ENCODE measurements around the gene SLC25A21.

SLC25A21 gene

DNA sequence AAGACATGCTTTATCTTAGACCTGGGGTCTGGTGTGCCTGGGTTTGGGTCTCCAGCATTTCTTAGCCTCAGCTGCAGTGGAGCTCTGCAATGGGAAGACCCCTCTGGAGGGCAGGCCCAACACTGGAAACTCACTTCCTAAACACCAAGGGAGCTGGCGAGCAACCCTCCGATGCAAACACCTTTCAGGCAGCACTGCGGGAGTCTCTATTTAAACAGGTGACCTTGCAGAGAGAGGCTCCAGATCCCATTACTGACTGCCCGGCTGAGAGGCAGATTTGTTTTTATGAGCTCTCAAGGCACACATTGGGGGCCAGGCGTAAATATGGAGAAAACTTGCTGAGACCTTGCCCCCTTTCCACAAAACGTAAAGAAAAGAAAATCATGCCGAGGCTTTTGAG is 315.3 kb downstream of the SLC25A21 start:
- no peak for DNase-seq

DNA sequence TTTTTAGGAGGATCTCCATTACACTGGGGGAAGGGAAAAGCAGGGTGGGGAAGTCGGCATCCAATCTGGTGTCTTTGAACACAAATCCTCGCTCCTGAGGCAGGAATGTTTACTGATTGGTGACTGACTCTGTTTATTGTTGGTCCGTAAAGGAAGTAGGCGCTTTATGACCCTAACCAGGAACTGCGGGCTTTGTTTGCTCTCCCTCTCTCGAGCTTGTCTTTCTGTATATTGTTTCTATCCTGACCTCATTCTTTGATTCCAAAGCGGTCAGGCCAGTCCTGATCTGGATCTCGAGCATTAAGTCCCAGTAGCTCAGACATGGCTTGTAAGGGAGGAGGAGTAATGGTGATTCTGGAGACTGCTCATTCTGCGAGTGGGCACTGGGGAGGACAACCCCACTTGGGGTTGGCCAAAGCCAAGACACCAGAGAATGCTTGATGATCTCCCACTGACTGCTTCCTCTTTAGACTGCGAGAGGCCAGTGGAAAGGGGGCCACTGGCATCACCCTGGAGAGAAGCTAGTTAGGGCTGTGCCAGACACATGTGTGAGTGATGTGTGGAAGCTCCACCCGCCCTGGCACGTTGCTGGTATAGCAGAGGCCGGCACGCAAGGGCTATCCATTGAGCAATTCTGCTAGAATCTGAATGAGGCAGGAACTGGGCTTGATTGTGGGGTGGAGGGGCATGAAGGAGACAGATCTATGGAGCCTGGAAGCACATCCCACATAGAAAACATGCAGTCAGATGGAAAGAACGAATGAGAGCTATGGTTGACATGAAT is 316.1 kb downstream of the SLC25A21 start:
- DNase-seq, result no peak

DNA sequence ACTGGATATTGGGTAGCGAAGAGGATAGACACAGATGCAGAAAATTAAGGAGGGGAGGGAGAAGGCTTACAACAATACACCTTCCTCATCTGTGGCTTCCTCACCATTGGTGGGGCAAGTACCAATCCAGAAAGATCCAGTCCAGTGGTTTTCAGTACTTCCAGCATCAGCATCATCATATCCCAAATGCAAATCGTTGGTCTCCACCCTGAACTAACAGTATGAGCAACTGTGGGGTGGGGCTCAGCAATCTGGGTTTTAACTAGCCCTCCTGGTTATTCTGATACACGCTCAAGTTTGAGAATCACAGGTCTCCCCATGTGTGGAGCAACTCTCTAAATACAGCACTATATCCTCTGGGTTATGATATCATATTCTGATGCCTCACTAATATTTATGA is 317.0 kb downstream of the SLC25A21 start:
- no peak for DNase-seq

DNA sequence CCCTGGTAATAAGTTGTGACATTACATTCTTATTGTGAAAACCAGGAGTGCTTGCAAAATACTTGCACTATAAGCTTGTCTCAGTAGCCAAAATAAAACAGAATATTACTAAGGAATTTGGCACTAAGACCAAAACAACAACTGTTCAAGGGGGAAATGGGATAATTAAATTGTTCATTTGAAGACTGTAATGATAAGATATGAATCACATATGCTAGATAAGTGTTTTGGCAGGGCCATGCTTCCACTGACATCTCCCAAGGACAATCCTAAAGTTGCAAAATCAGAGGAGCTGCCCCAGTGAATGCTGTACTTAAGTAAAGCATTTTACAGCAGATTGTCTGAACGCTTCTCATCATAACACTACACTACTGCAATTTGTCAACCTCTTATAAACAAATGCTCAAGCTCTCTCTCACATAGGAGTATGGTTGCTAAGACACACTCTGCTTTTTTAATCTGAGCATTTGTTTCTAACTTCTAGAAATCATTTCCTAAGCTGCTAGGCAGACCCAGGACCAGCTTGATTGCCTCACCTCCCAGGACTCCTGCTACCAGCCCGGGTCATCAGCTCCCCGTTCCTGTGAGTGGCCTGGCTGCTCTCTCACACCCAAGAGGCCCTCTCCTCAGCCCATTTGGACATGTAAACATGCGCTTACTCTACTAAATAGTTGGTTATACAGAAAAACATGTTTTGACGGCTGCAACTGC is 319.3 kb downstream of the SLC25A21 start:
- DNase-seq, result no peak

DNA sequence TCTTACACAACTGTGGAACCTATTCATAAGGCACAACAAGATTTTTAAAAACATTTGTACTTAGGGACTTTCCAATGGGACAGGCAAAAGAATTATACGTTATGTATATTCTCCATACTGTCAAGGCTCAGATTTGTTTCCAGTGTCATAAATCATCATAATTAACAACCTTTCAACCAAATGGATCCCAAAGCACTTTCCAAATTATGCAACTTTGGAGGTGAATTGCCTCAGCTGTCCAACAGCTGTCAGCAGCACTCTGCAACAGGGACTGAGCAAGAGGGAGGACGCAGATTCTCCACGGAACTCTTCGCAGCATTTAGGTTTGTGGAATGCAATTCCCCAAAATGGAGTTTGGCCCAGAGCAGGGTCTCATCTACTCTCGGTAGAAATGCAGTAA is 324.2 kb downstream of the SLC25A21 start:
- DNase-seq, result no peak

DNA sequence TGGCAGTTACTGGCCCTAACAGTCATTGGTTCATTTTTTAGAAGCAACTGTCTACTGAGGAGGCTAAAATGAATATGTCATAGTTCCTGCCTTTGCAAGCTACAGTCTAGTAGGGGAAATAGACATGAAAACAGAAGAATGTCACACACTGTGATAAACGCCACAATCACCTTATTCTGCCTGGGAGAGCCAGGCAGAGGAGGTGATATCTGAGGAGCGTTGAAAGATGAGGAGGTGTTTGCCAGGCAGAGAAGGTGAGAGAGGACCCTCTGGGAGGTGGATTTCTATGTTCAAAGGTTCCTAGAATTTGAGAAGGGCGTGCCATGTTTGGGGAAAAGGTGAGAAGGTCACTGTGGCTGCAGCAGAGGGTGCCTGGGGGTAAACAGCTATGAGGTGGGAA is 325.0 kb downstream of the SLC25A21 start:
- no peak for DNase-seq

DNA sequence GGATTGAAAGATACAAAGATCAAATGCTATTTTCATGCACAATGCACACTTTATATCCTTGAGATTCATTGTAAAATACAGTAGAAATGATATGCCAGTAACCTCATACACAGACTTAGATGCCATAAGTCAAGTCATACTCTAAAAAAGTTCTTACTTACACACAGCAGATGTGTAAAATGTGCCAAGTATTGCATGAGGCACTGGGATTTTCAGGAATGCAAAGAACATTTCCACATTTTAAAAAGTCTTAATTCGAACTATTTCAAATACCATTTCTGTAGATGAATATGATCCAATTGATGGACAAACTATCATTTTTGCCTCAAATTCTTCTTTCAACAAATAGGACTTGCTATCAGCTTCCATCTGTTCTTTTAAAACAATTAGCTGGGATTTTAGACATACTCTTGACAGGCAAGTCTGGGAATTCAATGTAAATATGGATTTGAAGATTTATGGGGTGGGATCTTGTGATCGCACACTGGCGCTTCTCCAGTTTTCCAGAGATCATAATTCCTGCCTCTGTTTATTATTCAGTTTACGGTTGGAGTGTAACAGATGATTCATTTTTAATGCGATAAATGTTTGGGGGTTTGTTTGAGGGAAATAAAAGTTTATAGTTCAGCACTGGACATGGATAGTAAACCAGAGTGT is 326.9 kb downstream of the SLC25A21 start:
- DNase-seq, result no peak

DNA sequence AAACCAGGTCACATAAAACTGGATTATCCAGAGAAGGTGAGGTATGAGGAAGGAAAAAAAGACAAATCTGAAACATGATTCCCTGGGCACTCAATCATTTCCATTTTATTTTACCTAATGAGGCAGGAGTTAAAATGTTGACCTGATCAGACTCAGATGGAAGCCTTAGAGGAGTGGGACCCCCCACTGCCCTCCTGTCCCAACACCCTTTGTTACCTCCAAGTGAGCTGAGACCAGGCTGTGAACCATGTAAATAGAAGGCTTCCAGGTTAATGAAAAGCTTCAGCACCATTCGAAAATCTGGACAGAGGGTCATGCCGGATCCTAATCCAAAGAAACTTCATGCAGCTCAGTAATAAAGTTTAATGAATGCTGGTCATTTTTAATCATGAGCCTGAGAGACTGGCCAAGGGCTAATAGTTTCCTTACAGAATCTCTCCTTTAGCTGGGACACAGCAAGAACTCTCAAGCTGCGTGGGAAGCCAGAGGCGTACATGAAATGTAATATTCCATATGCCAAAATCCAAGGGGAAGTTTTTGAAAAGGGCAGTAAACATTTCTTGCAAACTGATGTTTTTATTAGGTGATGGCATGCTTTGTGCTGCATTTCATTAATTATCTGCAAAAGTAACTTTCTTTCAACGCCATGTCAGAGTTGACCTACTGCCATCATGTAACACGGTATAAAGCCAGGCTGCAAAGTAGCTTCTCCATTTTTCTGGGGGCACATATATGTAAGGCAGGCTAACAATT is 327.8 kb downstream of the SLC25A21 start:
- DNase-seq, result no peak

DNA sequence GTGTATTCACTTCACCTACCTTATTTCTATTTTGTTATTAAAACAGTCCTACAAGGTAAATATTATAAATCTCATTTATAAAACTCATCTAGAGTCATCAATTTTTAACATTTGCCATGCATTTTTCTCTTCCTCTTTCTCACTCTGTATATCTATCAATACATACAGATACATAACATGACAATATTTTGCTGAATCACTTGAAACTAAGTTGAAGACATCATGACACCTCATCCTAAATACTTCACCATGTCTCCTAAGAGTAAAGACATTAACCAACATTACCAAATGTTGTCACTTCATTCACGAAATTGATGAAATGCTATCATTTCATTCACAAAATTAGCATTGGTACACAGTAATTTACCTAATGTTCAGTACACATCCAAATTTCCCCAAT is 329.0 kb downstream of the SLC25A21 start:
- no peak for DNase-seq

DNA sequence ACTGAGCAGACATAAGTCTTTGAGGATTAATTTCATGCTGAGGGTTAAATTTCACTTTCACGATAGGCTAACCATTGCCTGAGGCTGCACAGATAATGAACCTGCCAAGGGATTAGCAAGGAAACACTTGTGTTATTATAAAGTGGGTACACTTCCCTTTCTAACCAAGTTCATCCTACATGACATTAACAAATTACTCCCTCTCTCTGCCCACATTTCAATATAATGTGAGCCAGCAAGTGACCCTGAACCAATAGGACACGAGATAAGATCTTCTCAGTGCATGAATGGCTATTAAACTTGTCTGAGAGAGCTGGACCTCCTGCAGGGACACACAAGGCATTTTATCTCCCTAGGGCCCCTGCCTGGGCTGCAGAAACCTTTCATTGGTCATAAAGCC is 337.3 kb downstream of the SLC25A21 start:
- no peak for DNase-seq

DNA sequence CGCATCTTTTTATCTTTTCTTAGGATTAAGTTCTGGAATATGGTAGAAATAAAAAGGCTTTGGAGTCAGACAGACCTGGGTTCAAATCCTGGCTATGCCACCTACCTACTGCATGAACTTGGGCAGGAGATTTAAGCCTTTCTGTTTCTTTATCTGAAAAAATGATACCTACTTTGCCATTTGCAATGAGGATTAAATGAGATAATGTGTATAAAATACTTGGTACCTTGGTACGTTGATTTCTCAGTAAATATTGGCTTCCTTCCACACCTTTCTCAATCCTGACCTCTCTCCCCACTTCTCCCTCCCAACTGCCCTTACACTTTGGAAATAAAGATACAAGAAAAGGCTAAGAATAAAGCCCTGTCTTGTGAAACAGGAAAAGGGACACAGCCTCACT is 338.1 kb downstream of the SLC25A21 start:
- DNase-seq, result no peak

DNA sequence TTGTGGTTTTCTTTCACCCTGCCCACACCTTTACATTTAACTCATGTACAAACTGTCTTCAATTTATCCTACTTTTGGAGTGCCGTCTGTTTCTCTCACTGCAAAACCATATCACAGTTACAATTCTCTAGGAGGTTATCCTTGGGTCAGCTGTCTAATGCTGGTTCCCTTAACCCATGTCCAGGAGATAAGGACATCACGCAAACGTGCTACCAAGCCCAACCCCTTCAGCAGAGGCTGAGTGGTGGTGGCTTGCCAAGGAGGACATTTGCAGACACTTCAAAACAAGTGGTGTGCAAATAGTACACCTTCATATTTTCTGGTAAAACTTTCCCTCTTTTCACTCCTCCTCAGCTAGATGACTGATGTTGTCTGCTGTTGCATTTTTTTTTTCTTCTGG is 342.9 kb downstream of the SLC25A21 start:
- no peak for DNase-seq

DNA sequence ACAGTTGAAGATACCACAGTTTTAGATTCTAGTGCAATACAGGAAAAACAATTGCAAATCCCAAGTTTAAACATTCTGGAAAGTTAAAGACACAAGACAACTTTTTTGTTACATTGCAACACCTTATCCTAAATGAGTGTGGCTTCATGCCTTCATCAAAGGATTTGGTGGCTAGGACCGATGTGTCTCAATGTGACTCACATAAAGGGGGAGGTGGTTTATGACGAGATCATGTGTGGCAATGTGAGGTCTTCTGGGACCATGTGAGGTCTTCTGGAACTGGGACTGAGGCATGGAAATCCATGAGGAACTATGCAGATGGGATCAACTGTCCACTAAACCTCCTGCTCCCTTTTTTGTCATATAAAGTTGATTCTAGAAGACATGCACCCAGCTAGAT is 344.5 kb downstream of the SLC25A21 start:
- DNase-seq, result no peak

DNA sequence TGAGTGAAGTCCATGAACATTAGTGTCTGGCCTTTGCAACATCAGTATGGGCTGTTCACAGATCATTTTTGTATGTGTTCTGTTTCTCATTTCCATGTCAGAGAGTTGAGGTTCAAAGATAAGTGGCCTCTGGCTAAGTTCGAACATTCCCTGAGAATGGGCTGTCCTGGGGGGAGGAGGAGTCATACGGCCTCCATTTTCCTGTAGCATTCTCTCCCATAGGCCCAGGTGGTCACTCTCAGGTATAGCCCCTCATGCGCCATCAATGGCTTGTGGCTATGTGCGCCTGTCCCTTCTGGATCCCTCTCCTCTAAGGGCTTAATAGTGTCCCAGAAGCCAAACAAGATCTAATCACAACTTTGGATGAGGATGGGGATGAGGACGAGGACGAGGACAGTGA is 345.8 kb downstream of the SLC25A21 start:
- no peak for DNase-seq

DNA sequence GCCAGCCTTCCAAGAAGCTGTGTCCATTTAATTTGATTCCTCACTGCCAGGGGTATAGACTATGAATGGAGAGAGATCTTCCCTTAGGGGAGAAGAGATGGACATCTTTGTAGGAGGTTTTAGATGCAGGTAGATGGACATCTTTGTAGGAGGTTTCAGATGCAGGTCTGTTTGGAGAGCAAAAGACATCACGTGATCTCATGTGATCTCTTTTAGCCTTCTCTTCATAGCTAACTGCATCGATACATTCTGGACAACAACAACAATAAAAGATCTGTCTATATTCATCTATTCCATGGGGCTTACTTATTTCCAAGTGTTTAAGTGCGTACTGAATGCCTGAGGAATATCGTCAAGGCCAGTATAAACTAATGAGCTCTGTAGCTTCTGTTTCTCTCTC is 347.6 kb downstream of the SLC25A21 start:
- DNase-seq, result no peak

DNA sequence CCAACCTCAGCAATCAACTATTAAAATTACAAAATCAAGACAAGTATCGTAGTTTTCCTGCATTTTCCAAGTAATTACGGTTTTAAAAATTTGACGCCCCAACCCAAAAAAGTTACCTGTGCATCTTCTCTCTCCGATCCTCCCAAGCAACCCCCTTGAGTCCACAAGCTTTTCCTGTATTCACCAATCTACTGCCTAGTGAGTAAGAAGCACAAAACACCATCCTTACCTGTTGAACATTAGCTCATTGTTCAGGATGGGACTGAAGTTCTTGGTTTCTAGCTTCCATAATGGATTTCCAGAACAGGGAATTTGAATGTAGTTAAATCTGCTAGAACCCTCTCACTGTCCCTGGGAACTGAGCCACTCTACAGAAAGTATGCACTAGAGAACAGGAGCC is 348.8 kb downstream of the SLC25A21 start:
- no peak for DNase-seq

DNA sequence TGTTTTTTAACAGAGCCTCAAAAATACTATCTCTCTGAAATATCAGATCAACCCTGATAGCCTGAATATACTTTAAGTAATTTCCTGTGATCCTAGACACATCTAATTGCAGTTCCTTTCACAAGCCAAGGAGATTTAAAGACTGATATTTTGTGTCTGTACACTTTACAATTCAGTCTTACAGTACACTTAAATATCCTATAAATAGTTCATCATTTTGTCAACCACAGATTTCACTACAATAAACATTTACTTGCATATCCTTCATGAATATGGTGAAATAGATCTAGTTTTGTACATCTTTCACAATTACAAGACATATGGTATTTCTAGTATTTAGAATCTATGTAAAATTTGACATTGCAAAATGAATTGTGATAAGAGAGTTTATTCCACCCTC is 349.7 kb downstream of the SLC25A21 start:
- no peak for DNase-seq

DNA sequence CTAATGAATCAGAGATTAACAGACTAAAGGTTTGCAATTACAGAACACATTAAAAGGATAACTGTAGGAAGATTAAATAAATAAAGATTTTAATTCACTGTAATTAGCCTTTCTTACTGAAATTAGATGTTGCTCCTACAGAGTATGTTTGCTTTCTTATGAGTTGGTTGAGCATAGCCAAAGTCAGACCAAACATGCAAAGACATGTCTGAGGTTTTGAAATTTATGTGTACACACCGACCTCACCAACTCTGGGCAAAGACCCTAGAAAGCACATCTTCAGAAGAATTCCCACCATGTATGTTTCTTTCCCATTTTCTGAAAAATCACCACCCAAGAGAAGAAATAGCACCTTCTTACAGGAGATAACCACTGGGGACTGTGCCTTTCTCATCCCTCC is 351.5 kb downstream of the SLC25A21 start:
- DNase-seq, result no peak

DNA sequence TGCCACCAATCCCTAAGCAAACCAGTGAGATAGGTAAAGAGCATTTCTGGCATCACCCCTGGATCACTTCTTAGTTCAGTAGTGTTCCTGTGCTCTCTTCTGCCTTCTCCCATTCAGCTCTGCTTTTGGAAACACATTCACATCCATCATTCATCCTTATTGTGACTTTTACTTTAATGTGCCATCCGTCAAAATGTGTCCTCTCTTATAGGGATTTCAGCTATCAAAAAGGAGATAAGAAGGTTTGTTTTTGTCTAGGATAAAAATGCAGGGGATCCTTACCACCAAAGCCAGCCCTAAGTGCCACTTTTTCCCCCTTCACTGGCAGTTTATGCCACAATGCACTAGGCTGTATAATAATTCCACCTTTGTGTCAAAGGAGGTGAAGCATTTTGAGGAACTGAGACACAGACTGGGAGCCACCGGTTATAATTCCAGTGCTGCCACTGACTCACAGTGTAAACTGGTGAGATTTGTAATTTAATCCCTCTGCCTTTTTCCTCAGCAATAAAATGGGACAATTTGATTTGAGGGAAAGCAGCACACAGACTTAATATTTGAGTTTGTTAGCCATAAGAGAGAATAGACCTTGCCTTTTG is 352.2 kb downstream of the SLC25A21 start:
- DNase-seq, result no peak

DNA sequence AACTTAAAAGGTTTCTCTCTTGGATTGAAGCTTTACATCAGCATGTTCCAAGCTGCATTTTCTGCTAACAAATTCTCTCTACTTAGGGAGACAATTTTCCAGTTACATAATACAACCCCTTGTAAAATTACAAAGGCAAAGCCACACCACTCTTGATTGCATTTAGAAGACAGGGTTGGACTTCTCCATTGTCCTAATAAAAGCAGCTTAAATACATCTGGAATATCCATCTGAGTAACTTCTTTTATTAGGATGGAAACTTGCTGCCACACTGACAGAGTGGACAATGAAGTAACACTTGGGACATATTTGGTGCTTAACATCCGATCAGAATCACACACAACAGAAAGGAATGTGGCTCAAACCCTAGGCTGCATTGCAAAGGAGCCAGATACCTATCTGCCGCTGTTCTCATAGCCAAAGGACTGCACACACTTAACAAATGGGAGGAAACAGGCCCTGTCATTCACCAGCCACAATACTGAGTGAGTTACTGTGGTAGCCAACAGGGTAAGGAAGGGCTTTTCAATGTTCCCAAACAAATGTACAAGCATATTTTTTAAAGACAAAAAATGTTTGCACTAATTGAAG is 353.5 kb downstream of the SLC25A21 start:
- DNase-seq, result no peak

DNA sequence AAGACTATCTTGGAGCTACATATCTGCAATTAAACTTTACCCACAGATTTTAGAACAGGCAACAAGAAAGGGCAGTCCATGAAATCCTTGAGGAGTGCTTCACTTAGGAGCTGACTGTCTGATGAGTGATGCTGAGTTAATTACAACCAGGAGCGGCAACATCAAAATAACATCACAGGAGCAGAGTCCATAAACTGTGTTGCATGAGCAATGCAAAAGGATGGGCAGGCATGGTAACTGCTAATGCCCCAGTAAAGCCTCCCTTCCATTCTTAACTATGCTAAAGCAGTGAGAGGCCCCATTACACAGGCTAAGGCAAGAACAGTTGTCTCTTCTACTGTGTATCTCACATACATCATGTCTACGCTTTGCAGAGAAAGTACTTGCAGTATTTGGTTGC is 354.2 kb downstream of the SLC25A21 start:
- DNase-seq, result no peak

DNA sequence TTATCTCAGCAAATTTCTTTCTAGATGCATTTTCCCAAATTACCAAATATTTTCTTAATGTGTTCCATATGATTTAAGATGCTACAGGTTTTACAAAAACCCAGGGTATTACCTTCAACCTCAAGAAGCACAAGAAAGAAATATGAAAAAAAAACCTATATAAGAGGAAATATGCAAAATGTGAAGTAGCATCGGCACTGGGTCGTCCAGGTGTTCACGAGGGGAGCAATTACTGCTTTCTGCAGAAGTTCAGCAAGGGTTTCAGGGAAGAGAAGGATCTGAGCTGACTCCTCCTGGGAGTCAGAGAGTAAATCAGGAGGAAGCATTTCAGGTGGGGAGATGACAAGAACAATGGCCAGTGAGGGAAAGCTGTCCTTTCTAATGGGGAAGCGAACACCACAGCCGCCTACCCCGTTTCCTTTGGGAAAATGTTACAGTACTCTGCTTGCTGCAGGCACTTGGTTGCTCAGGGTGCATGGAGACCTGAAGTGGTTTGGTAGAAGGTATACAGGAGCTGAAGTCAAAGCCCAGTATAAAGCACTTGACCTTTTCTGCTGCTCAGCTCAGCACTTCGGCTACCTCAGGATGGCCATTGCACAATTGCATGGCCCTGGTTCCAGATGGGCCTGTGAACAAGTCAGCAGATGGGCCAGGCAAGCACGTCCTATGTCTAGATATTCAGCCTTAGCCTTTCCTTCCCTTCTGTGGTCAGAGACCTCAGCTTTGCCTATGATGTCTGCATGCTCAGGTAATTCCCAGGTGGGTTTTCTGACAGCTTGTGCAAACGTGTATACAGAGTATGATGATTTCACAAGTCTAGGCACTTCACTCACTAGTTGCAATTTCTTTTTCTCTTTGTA is 355.1 kb downstream of the SLC25A21 start:
- DNase-seq, result no peak

Measured in hematopoietic multipotent progenitor cell treated with erythropoietin and hydrocortisone succinate and interleukin-3 and kit ligand, for 4 days (in vitro differentiated cells).